HG02970 (cell line): Measurements from ENCODE around the gene GPR63.

Experiments used
- ATAC-seq: cut with Tn5 transposase; IDR thresholded peaks from one replicate; pipeline ENCODE4 v1.9.1; 2021; ENCODE audit warnings: mild to moderate bottlenecking, moderate library complexity, moderate number of reproducible peaks; ENCODE audit not compliant: unreplicated experiment, low FRiP score

Gene GPR63

DNA sequence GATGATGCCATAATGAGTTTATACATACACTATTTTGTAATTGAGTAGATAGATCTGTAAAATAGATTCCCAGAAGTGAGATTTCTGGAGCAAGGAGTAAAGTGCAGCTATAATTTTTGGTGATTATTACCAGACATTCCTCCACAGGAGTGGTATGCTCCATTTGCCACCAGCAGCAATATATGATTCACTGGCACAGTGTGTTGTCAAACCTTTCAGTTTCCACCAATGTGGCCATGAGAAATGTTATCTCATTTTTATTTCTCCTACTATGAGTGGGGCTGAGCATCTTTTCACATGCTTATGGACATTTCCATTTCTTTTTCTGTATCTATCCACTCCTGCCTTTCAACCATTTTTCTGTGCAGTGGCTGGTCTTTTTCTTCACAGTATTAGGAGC lies 70.5 kb downstream of the GPR63 start:
- no peak for ATAC-seq

DNA sequence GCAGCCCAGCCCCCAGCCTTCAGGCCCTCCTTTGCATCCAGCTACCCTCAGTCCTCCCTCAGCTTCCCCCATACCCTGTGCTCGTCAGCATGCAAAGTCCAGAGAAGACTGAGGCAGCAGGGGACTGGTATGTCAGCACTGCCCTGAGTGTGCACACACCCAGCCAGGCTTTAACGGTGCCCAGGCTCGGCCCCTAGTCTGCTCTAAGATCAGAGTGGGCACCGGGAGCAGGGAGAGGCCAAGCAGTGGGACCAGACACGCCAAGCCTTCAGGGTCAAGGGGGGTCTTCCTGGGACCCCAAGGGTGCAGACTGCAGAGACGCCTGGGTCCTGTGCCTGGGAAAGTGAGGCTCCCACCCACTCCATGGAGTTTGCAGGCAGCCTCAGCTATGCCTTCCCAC lies 74.7 kb downstream of the GPR63 start:
- ATAC-seq, result no peak

DNA sequence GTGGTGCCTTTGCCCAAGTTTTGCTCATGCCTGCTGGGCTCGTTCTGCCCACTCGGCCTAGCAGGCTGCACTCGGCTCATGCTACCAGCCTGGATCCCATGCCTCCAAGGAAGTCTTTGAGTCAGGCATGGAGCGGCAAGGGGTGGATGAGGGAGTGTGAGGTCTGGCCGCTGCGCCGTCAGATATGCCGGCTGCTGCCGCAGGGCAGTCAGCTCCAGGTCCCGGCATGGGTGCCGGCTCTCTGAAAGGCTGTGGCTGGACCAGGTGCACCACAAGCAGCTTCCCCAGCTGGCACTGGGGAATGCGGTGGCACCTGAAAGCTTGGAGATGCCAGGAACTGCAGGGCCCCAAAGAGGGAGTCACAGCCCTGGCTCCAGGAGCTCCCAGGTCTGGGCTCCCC lies 75.5 kb downstream of the GPR63 start:
- ATAC-seq, result no peak

DNA sequence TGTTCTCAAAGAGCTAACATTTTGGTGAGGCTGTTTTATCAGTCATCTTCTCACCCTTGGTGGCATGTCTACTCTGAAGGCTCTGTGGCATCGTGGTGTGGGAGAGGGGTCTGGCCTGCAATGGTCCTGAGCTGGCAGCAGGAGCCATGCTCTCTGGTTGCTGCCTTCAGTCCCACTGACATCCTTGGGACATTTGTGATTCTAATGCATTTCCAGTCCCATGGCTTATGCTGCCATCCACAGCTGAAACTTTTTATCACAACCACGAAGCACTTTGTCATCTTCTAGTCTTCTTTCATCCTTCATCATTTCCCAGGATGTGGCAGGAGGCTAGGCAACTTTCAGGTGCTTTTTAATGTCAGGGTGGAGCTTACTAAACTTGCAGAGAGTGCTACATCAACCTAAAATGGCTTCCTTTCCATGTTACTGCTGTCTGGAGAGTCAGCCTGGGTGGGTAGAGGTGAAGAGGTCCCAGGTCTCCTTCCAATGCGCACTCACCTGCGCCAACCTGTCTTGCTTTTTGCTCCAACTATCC lies 77.1 kb downstream of the GPR63 start:
- ATAC-seq, result no peak

DNA sequence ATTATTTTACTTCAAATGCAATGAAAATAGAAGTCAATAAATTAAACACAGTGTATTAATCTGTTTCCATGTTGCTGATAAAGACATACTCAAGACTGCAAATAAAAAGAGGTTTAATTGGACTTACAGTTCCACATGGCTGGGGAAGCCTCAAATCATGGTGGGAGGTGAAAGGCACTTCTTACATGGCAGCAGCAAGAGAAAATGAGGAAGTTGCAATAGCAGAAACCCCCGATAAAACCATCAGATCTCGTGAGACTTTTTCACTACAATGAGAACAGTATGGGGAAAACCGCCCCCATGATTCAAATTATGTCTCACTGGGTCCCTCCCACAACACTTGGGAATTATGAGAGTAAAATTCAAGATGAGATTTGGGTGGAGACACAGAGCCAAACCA lies 82.2 kb downstream of the GPR63 start:
- ATAC-seq, result no peak

DNA sequence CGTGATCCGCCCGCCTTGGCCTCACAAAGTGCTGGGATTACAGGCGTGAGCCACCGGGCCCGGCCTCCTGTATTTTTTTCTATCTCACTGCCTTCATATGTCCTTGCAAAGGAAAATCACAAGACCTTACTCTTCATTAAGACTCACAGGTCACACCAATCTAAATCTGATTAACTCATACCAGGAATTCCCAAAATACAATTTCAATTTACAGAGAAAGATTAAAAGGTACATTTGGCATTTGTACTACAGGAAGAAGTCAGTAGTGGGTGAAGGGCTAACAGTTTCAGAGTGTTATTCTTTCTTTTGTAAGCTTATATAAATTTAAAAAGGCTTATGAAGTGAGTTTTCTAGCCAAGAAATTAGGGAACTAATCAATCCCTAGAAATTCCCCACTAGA lies 87.4 kb downstream of the GPR63 start:
- ATAC-seq, result no peak
